GM23338 (cell line): ENCODE results near the gene FOXJ1.

Experiments
- CREB1 ChIP-seq: fragments of 250-450 bp; sonication (Bioruptor Pico); IDR thresholded peaks from 2 replicates; pipeline ENCODE4 v1.5.0; 2020; ENCODE audit warnings: low read depth, mild to moderate bottlenecking, moderate library complexity
- EZH2 ChIP-seq: fragments of 200-600 bp; sonication (generic); IDR thresholded peaks from one replicate; pipeline ENCODE4 v1.8.0; 2017; ENCODE audit warnings: antibody characterized with exemption, mild to moderate bottlenecking, low read depth; ENCODE audit not compliant: unreplicated experiment
- EZH2phosphoT487 ChIP-seq: fragments of 200-600 bp; sonication (generic); IDR thresholded peaks from one replicate; pipeline ENCODE4 v1.8.1; 2018; ENCODE audit warnings: antibody characterized with exemption; ENCODE audit not compliant: unreplicated experiment
- JUNB ChIP-seq: IDR thresholded peaks from one replicate; pipeline ENCODE4 v1.6.1; 2016; ENCODE audit warnings: antibody characterized with exemption; ENCODE audit not compliant: unreplicated experiment
- NANOG ChIP-seq: IDR thresholded peaks from 2 replicates; pipeline ENCODE4 v1.6.1; 2016; ENCODE audit warnings: antibody characterized with exemption, borderline replicate concordance
- POLR2AphosphoS5 ChIP-seq: IDR thresholded peaks from 2 replicates; pipeline ENCODE4 v1.6.1; 2016; ENCODE audit warnings: antibody characterized with exemption, low read depth
- ZNF331 ChIP-seq: fragments of 250-450 bp; sonication (Bioruptor Pico); IDR thresholded peaks from 2 replicates; pipeline ENCODE4 v1.5.0; 2020; ENCODE audit warnings: low read depth, mild to moderate bottlenecking, moderate library complexity
- TF ChIP-seq, protein P1 (sequence below), 2 experiments: fragments of 200-600 bp in 1 of 2; sonication (generic) in 1 of 2; conservative IDR thresholded peaks; 2 replicates each; pipeline versions ENCODE4 v1.5.1 to v1.6.1; 2016 to 2017; ENCODE audit warnings: antibody characterized with exemption in 2 of 2, low read depth in 2 of 2, mild to moderate bottlenecking in 2 of 2, moderate library complexity in 1 of 2
- TF ChIP-seq, protein P2 (sequence below): IDR thresholded peaks from 2 replicates; pipeline ENCODE4 v1.6.1; 2016; ENCODE audit warnings: antibody characterized with exemption
- TF ChIP-seq, protein P3 (sequence below): fragments of 250-450 bp; sonication (Bioruptor Pico); IDR thresholded peaks from 2 replicates; pipeline ENCODE4 v1.5.0; 2020; ENCODE audit warnings: mild to moderate bottlenecking, moderate library complexity

DNA sequence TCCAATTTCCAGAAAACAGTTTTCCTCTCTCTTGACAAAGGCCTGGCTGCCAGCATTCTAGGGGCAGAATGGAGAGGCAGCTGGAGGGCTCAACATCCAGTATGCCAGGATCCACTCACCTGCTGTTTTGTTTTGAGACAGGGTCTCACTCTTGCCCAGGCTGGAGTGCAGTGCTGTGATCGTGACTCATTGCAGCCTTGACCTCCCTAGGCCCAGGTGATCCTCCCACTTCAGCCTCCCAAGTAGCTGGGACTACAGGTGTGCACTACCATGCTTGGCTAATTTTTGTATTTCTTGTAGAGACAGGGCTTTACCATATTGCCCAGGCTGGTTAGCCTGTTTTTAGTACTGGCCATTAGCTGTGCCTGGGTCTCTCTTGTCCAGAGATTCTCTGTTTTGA lies 29.1 kb upstream of the FOXJ1 start:
- TF ChIP-seq, protein P1, sequence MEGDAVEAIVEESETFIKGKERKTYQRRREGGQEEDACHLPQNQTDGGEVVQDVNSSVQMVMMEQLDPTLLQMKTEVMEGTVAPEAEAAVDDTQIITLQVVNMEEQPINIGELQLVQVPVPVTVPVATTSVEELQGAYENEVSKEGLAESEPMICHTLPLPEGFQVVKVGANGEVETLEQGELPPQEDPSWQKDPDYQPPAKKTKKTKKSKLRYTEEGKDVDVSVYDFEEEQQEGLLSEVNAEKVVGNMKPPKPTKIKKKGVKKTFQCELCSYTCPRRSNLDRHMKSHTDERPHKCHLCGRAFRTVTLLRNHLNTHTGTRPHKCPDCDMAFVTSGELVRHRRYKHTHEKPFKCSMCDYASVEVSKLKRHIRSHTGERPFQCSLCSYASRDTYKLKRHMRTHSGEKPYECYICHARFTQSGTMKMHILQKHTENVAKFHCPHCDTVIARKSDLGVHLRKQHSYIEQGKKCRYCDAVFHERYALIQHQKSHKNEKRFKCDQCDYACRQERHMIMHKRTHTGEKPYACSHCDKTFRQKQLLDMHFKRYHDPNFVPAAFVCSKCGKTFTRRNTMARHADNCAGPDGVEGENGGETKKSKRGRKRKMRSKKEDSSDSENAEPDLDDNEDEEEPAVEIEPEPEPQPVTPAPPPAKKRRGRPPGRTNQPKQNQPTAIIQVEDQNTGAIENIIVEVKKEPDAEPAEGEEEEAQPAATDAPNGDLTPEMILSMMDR (conservative IDR thresholded peaks at IDR 0.05; ENCODE audit: low read depth in 2 of 2), result no peak
- TF ChIP-seq CREB1 (CRISPR knock-in tag) (no peak), JUNB (no peak), EZH2phosphoT487 (no peak), EZH2 (no peak), POLR2AphosphoS5 (no peak), NANOG (no peak), ZNF331 (CRISPR knock-in tag) (no peak)
- TF ChIP-seq, protein P2, sequence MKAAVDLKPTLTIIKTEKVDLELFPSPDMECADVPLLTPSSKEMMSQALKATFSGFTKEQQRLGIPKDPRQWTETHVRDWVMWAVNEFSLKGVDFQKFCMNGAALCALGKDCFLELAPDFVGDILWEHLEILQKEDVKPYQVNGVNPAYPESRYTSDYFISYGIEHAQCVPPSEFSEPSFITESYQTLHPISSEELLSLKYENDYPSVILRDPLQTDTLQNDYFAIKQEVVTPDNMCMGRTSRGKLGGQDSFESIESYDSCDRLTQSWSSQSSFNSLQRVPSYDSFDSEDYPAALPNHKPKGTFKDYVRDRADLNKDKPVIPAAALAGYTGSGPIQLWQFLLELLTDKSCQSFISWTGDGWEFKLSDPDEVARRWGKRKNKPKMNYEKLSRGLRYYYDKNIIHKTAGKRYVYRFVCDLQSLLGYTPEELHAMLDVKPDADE, result no peak
- TF ChIP-seq, protein P3, sequence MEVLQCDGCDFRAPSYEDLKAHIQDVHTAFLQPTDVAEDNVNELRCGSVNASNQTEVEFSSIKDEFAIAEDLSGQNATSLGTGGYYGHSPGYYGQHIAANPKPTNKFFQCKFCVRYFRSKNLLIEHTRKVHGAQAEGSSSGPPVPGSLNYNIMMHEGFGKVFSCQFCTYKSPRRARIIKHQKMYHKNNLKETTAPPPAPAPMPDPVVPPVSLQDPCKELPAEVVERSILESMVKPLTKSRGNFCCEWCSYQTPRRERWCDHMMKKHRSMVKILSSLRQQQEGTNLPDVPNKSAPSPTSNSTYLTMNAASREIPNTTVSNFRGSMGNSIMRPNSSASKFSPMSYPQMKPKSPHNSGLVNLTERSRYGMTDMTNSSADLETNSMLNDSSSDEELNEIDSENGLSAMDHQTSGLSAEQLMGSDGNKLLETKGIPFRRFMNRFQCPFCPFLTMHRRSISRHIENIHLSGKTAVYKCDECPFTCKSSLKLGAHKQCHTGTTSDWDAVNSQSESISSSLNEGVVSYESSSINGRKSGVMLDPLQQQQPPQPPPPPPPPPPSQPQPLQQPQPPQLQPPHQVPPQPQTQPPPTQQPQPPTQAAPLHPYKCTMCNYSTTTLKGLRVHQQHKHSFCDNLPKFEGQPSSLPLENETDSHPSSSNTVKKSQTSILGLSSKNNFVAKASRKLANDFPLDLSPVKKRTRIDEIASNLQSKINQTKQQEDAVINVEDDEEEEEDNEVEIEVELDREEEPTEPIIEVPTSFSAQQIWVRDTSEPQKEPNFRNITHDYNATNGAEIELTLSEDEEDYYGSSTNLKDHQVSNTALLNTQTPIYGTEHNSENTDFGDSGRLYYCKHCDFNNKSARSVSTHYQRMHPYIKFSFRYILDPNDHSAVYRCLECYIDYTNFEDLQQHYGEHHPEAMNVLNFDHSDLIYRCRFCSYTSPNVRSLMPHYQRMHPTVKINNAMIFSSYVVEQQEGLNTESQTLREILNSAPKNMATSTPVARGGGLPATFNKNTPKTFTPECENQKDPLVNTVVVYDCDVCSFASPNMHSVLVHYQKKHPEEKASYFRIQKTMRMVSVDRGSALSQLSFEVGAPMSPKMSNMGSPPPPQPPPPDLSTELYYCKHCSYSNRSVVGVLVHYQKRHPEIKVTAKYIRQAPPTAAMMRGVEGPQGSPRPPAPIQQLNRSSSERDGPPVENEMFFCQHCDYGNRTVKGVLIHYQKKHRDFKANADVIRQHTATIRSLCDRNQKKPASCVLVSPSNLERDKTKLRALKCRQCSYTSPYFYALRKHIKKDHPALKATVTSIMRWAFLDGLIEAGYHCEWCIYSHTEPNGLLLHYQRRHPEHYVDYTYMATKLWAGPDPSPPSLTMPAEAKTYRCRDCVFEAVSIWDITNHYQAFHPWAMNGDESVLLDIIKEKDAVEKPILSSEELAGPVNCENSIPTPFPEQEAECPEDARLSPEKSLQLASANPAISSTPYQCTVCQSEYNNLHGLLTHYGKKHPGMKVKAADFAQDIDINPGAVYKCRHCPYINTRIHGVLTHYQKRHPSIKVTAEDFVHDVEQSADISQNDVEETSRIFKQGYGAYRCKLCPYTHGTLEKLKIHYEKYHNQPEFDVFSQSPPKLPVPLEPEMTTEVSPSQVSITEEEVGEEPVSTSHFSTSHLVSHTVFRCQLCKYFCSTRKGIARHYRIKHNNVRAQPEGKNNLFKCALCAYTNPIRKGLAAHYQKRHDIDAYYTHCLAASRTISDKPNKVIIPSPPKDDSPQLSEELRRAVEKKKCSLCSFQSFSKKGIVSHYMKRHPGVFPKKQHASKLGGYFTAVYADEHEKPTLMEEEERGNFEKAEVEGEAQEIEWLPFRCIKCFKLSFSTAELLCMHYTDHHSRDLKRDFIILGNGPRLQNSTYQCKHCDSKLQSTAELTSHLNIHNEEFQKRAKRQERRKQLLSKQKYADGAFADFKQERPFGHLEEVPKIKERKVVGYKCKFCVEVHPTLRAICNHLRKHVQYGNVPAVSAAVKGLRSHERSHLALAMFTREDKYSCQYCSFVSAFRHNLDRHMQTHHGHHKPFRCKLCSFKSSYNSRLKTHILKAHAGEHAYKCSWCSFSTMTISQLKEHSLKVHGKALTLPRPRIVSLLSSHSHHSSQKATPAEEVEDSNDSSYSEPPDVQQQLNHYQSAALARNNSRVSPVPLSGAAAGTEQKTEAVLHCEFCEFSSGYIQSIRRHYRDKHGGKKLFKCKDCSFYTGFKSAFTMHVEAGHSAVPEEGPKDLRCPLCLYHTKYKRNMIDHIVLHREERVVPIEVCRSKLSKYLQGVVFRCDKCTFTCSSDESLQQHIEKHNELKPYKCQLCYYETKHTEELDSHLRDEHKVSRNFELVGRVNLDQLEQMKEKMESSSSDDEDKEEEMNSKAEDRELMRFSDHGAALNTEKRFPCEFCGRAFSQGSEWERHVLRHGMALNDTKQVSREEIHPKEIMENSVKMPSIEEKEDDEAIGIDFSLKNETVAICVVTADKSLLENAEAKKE (CRISPR knock-in tag), result no peak
